Testis (tissue), 3 donors: ENCODE data around the gene MPZL2. TPM values are rescaled to one million over a fixed set of nuclear protein-coding genes. Genes with fewer than 3 reads are reported as not detected.

Experiments used
- DNase-seq: peaks from one replicate; pipeline ENCODE4 v3.0.0-alpha.2; 2019
- H3K27ac ChIP-seq, 2 donors: fragments of 200-600 bp; sonication (generic); one replicate each; pipeline ENCODE4 v1.5.1; 2019
- H3K27me3 ChIP-seq: fragments of 200-600 bp; sonication (generic); one replicate; pipeline ENCODE4 v1.5.1; 2019
- H3K36me3 ChIP-seq: fragments of 200-600 bp; sonication (generic); one replicate; pipeline ENCODE4 v1.5.1; 2017; ENCODE audit warnings: low read depth; ENCODE audit errors: missing control alignments
- H3K4me1 ChIP-seq: fragments of 200-600 bp; sonication (generic); one replicate; pipeline ENCODE4 v1.5.1; 2019
- H3K4me3 ChIP-seq, 2 donors: fragments of 200-600 bp; sonication (generic); one replicate each; pipeline ENCODE4 v1.5.1; 2017 to 2019
- H3K9me3 ChIP-seq: fragments of 200-600 bp; sonication (generic); one replicate; pipeline ENCODE4 v1.5.1; 2017
- POLR2A ChIP-seq: fragments of 450-650 bp; IDR thresholded peaks from one replicate; pipeline ENCODE4 v1.6.1; 2017; ENCODE audit warnings: antibody characterized with exemption, mild to moderate bottlenecking, moderate library complexity
- WGBS, 2 donors: methylation state at CpG; one replicate each; pipeline ENCODE4 v1.1.5; 2018; 5-methylcytosine and 5-hydroxymethylcytosine counted together
- intact Hi-C: fragments of 100-400 bp; cut with DNase I; formaldehyde crosslinking; loops from one replicate; pipeline ENCODE4 v1.15.1; 2023; ENCODE audit warnings: low total_unique reads
- polyA plus RNA-seq: library from polyadenylated mRNA; stranded (reverse); fragments of 350-450 nt; fragmentation: Illumina TruSeq; extraction: RNeasy Lipid Tissue Mini Kit (QIAGEN cat#74804); gene quantifications from one replicate; pipeline ENCODE4 v1.2.3, GENCODE V29; 2014; ENCODE audit warnings: low read depth, low replicate concordance; ENCODE audit not compliant: insufficient read depth
- total RNA-seq, 2 donors: library from RNA; depleted of rRNA; stranded (reverse); fragments of >200 nt; gene quantifications; one replicate each; pipeline ENCODE4 v1.2.3, GENCODE V29; 2016
- TF ChIP-seq, protein P1 (sequence below), 3 experiments: fragments of 450-650 bp in 2 of 3; fragments of 200-600 bp in 1 of 3; sonication (generic) in 1 of 3; IDR thresholded peaks; one replicate each; pipeline ENCODE4 v1.5.1; 2016 to 2019; ENCODE audit warnings: antibody characterized with exemption in 3 of 3, mild to moderate bottlenecking in 2 of 3, moderate library complexity in 1 of 3

Gene MPZL2
- total and polyA plus RNA-seq, 3 donors from 2014 or later: 1.7 to 4.2 (median 3.0) TPM

DNA sequence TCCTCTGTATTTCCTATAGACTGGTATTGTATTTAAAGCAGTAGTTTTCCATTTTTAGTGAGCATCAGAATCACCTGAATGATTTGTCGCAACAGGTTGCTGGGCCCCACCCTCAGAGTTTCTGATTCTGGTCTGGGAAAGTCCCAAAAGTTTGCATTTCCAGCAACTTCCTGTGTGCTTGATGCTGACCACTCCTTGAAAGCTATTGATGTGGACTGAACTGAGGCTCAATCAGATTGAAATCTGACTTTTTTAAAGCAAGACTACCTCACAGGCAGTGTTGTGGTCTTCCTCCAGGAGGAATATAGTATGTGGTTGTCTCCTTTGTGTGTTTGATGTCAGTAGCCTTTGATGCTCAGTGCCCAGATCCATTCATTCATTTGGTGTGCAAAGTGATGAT lies 17.2 kb upstream of the MPZL2 start:
- H3K4me3 ChIP-seq: no peak overlapping the region
- WGBS, 2 donors: 96 to 100% methylated on average over 1 of the region's 1 CpG
- no peak for TF ChIP-seq POLR2A
- TF ChIP-seq, protein P1, sequence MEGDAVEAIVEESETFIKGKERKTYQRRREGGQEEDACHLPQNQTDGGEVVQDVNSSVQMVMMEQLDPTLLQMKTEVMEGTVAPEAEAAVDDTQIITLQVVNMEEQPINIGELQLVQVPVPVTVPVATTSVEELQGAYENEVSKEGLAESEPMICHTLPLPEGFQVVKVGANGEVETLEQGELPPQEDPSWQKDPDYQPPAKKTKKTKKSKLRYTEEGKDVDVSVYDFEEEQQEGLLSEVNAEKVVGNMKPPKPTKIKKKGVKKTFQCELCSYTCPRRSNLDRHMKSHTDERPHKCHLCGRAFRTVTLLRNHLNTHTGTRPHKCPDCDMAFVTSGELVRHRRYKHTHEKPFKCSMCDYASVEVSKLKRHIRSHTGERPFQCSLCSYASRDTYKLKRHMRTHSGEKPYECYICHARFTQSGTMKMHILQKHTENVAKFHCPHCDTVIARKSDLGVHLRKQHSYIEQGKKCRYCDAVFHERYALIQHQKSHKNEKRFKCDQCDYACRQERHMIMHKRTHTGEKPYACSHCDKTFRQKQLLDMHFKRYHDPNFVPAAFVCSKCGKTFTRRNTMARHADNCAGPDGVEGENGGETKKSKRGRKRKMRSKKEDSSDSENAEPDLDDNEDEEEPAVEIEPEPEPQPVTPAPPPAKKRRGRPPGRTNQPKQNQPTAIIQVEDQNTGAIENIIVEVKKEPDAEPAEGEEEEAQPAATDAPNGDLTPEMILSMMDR (IDR thresholded peaks at IDR 0.05): no peak
- H3K36me3 ChIP-seq: no peaks in the 10 kb centered on the region
- no peaks in the 10 kb centered on the region for H3K4me1 ChIP-seq
- intact Hi-C loops: no loop called here
- no peak for DNase-seq
- no peaks in the 10 kb centered on the region for H3K27me3 ChIP-seq
- no peaks in the 10 kb centered on the region for H3K9me3 ChIP-seq
- H3K27ac ChIP-seq: no peak overlapping the region

- WGBS, 2 donors: 86 to 94% methylated on average over 1 of the region's 1 CpG
- no peaks in the 10 kb centered on the region for H3K9me3 ChIP-seq
- no peaks in the 10 kb centered on the region for H3K36me3 ChIP-seq
- H3K4me3 ChIP-seq: no peak overlapping the region
- H3K27ac ChIP-seq: no peak overlapping the region
- TF ChIP-seq POLR2A: no peak
- TF ChIP-seq, protein P1 (IDR thresholded peaks at IDR 0.05): no peak
- no peaks in the 10 kb centered on the region for H3K4me1 ChIP-seq
- DNase-seq: no peak
- intact Hi-C loops: no loop called here
- no peaks in the 10 kb centered on the region for H3K27me3 ChIP-seq
Measured at GRCh38 chr11:118277312-118277711, 13.2 kb upstream of the MPZL2 start.

DNA sequence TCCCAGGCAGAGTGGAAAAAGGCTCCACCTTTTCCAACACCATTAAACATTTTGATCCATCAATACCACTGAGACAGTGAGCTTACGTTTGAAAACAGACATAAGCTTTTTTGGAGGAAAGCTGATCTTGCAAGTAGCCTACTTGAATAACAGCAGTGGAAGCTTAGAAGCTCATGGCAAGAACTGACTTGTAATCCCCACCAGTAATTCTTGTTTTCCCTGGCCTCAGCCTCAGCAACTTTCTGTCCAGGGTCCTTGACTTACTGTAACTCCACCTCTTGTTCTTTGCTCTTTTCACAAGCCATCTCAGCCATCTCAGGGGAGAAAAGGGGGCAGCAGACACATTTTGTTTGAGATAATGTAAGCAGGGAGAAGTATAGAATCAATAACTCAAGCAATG lies 12.3 kb upstream of the MPZL2 start:
- Histone ChIP-seq H3K27ac (no peak overlapping the region), H3K27me3 (no peaks in the 10 kb centered on the region), H3K36me3 (no peaks in the 10 kb centered on the region), H3K9me3 (no peaks in the 10 kb centered on the region), H3K4me1 (no peaks in the 10 kb centered on the region), H3K4me3 (no peak overlapping the region)
- DNase-seq: no peak
- TF ChIP-seq, protein P1 (IDR thresholded peaks at IDR 0.05): no peak
- no peak for TF ChIP-seq POLR2A
- WGBS, 2 donors: 74 to 81% methylated on average over 1 of the region's 1 CpG
- intact Hi-C loops: no loop called here

DNA sequence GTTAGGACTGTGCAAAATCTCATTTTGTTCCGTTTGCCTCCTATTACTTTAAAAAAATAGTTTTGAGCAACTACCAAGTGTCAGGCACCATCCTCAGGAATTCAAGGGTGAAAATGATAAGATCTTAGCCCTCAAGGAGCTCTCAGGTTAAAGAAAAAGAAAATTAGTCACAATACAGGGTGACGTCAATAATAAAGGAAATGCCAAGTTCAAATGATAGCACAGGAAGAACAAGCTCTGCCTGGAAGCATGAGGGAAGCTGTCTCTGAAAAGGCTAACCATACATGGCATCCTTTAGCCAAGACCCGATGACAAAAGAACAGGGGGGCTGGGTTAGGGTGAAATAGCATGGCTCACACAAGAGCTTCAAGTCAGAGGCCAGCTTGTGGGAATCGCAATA lies 11.1 kb upstream of the MPZL2 start:
- intact Hi-C loops: no loop called here
- no peak for TF ChIP-seq POLR2A
- TF ChIP-seq, protein P1 (IDR thresholded peaks at IDR 0.05): no peak
- Histone ChIP-seq H3K27ac (no peak overlapping the region), H3K4me3 (no peak overlapping the region), H3K9me3 (no peaks in the 10 kb centered on the region), H3K36me3 (no peaks in the 10 kb centered on the region), H3K4me1 (no peaks in the 10 kb centered on the region), H3K27me3 (no peaks in the 10 kb centered on the region)
- WGBS, 2 donors: 59 to 61% methylated on average over 4 of the region's 4 CpGs
- no peak for DNase-seq

DNA sequence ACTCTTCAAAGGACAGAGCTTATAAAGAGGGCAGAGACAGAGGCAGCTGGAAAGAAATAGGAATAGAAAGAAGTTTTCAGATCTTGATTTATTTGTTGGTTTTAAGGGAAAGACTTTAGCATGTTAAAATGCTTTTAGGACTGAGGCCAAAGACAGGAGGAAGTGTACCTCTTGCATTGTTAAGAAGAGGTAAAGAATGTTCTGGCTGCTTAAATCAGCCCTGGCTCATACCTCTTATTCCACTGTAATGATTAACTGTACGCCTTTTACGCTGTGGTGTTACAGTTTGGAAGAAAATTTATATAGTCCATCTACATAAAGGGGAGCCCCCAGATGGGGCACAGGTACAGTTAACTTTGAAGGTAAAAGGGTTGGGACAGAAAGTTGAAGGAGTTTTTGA lies 10.1 kb upstream of the MPZL2 start:
- Histone ChIP-seq H3K4me1 (no peaks in the 10 kb centered on the region), H3K9me3 (no peaks in the 10 kb centered on the region), H3K27me3 (no peaks in the 10 kb centered on the region), H3K36me3 (no peaks in the 10 kb centered on the region), H3K4me3 (no peak overlapping the region), H3K27ac (no peak overlapping the region)
- TF ChIP-seq POLR2A: no peak
- TF ChIP-seq, protein P1 (IDR thresholded peaks at IDR 0.05): no peak
- 85 to 90% methylated on average over 2 of the region's 2 CpGs for WGBS, 2 donors
- DNase-seq: no peak
- intact Hi-C loops: no loop called here
